H1 (cell line): Measurements from ENCODE around the gene LGI4. TPM values are rescaled to one million over a fixed set of nuclear protein-coding genes. Genes with fewer than 3 reads are reported as not detected.

Experiments used
- BRCA1 ChIP-seq: IDR thresholded peaks from 2 replicates; pipeline ENCODE4 v1.6.1; 2012; ENCODE audit warnings: low read depth, low read length, improper control_type of control experiment
- CEBPB ChIP-seq: IDR thresholded peaks from 2 replicates; pipeline ENCODE4 v1.6.1; 2012; ENCODE audit warnings: low read depth, low read length
- EGR1 ChIP-seq: IDR thresholded peaks from 2 replicates; pipeline ENCODE4 v1.6.1; 2011; ENCODE audit warnings: low read depth, low read length, borderline replicate concordance
- EP300 ChIP-seq, 2 experiments: IDR thresholded peaks; 1 replicate in 1 of 2; 2 replicates in 1 of 2; pipeline ENCODE4 v1.6.1; 2011 to 2012; ENCODE audit warnings: low read depth in 2 of 2, low read length in 2 of 2, mild to moderate bottlenecking in 2 of 2, borderline replicate concordance in 1 of 2, inconsistent platforms in 1 of 2, moderate library complexity in 1 of 2
- KDM4A ChIP-seq: IDR thresholded peaks from one replicate; pipeline ENCODE4 v1.7.1; 2012; ENCODE audit warnings: low read depth, mild to moderate bottlenecking, moderate library complexity, low read length, inconsistent platforms; ENCODE audit not compliant: severe bottlenecking
- PHF8 ChIP-seq: fragments of 200-600 bp; sonication (generic); conservative IDR thresholded peaks from 2 replicates; pipeline ENCODE4 v1.7.1; 2012; ENCODE audit warnings: low read depth, mild to moderate bottlenecking, inconsistent platforms, low read length, moderate library complexity
- SIX5 ChIP-seq: IDR thresholded peaks from 2 replicates; pipeline ENCODE4 v1.6.1; 2011; ENCODE audit warnings: mild to moderate bottlenecking, low read depth, low read length
- SP4 ChIP-seq: IDR thresholded peaks from 2 replicates; pipeline ENCODE4 v1.6.1; 2012; ENCODE audit warnings: low read length, inconsistent platforms
- TAF1 ChIP-seq: IDR thresholded peaks from 2 replicates; pipeline ENCODE4 v1.6.1; 2011; ENCODE audit warnings: mild to moderate bottlenecking, low read depth, low read length
- USF2 ChIP-seq: IDR thresholded peaks from 2 replicates; pipeline ENCODE4 v1.6.1; 2011; ENCODE audit warnings: low read length, improper control_type of control experiment
- polyA plus RNA-seq, 7 experiments: library from polyadenylated mRNA; depleted of rRNA in 3 of 7; stranded (reverse) in 5 of 7; unstranded in 2 of 7; fragments of >200 nt in 5 of 7; fragments of 200-250 nt in 2 of 7; gene quantifications; 1 replicate in 5 of 7; 2 replicates in 1 of 7; 4 replicates in 1 of 7; pipeline versions ENCODE4 v1.2.1 to v1.2.3, GENCODE V29; 2011 to 2013; ENCODE audit warnings: missing spikeins in 2 of 7, mixed read lengths in 2 of 7
- total RNA-seq: library from RNA; stranded (reverse); fragmentation: NEBNext Ultra II Directional; extraction: Animal tissue kit (Norgen Biotek cat#: 25700); gene quantifications from 2 replicates; pipeline ENCODE4 v1.2.1, GENCODE V29; 2021

The LGI4 gene
- total and polyA plus RNA-seq, 2 of the 8 experiments (the other 6 are each of a cell fraction or from before 2014, with no cell fraction given) = 2.0 to 8.2 TPM

DNA sequence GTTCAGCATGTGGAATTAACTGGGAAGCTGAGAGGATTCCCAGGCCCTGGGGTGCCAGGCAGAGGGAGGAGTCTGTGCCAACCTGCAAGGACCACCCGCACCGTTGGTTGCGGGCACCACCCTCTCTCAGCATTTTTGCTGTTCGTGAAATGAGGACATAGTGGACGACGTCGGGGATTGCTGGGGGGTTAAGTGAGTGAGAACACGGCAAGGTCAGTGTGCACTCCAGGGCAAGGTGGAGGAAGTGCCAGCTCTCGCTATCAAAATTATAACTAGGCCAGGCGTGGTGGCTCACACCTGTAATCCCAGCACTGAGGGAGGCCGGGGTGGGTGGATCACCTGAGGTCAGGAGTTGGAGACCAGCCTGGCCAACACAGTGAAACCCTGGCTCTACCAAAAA lies 17.1 kb downstream of the LGI4 start (continued):
- TF ChIP-seq KDM4A (no peak), CEBPB (no peak), USF2 (no peak), BRCA1 (no peak), TAF1 (no peak), SIX5 (no peak), SP4 (no peak), PHF8 (no peak), EGR1 (no peak), EP300 (IDR thresholded peaks at IDR 0.05; ENCODE audit: borderline replicate concordance in 1 of 2, low read depth in 2 of 2, low read length in 2 of 2) (no peak)
